Stimulated activated CD8-positive, alpha-beta memory T cell treated with anti-CD3 and anti-CD28 coated beads, Interleukin-15, amount 100 ng/mL, for 1 hour (primary cell): ENCODE results near the gene ATP9A.

ENCODE experiments used
- DNase-seq: peaks from one replicate; pipeline ENCODE4 v3.0.0-alpha.2; 2020; ENCODE audit warnings: low read depth

Gene ATP9A

GRCh38 chr20:51628533-51629398 lies 139.4 kb downstream of the ATP9A start:
- no peak for DNase-seq

- DNase-seq = no peak
Measured at GRCh38 chr20:51627586-51627985, 140.6 kb downstream of the ATP9A start.

GRCh38 chr20:51625105-51625504 lies 143.1 kb downstream of the ATP9A start:
- no peak for DNase-seq

GRCh38 chr20:51624157-51624731 lies 143.9 kb downstream of the ATP9A start:
- peak; percentile 30 for DNase-seq

- DNase-seq = no peak
Measured at GRCh38 chr20:51623255-51623654, 144.9 kb downstream of the ATP9A start.

- DNase-seq = no peak
Measured at GRCh38 chr20:51622004-51622874, 146.0 kb downstream of the ATP9A start.

GRCh38 chr20:51620432-51620831 lies 147.8 kb downstream of the ATP9A start:
- no peak for DNase-seq

GRCh38 chr20:51616060-51616459 lies 152.1 kb downstream of the ATP9A start:
- DNase-seq = no peak

- no peak for DNase-seq
Measured at GRCh38 chr20:51614687-51615086, 153.5 kb downstream of the ATP9A start.

- DNase-seq = no peak
Measured at GRCh38 chr20:51613580-51613979, 154.6 kb downstream of the ATP9A start.

- DNase-seq = no peak
Measured at GRCh38 chr20:51612896-51613295, 155.3 kb downstream of the ATP9A start.

- DNase-seq = no peak
Measured at GRCh38 chr20:51611625-51611890, 156.6 kb downstream of the ATP9A start.

- DNase-seq = no peak
Measured at GRCh38 chr20:51610761-51611624, 157.2 kb downstream of the ATP9A start.

- no peak for DNase-seq
Measured at GRCh38 chr20:51610111-51610510, 158.1 kb downstream of the ATP9A start.

GRCh38 chr20:51609251-51609650 lies 158.9 kb downstream of the ATP9A start:
- no peak for DNase-seq

GRCh38 chr20:51608061-51608460 lies 160.1 kb downstream of the ATP9A start:
- no peak for DNase-seq

- DNase-seq = no peak
Measured at GRCh38 chr20:51607170-51607569, 161.0 kb downstream of the ATP9A start.

GRCh38 chr20:51604851-51605250 lies 163.3 kb downstream of the ATP9A start:
- DNase-seq = no peak

- DNase-seq = no peak
Measured at GRCh38 chr20:51602131-51602530, 166.1 kb downstream of the ATP9A start.

- no peak for DNase-seq
Measured at GRCh38 chr20:51600950-51601349, 167.2 kb downstream of the ATP9A start.

GRCh38 chr20:51600016-51600420 lies 168.2 kb downstream of the ATP9A start:
- no peak for DNase-seq

GRCh38 chr20:51598556-51598955 lies 169.6 kb downstream of the ATP9A start:
- DNase-seq = no peak
